GM12873 (cell line): ENCODE measurements around the gene TRABD2B.

Source experiments
- CTCF ChIP-seq: IDR thresholded peaks from 2 replicates; pipeline ENCODE4 v1.5.1; 2012; ENCODE audit warnings: low read depth, mild to moderate bottlenecking, moderate library complexity, low read length, control low read depth; ENCODE audit not compliant: insufficient read depth; ENCODE audit errors: missing control alignments

Gene TRABD2B

GRCh38 chr1:47808612-47809011, 188.6 kb downstream of the TRABD2B start:
- no peak for TF ChIP-seq CTCF

DNA sequence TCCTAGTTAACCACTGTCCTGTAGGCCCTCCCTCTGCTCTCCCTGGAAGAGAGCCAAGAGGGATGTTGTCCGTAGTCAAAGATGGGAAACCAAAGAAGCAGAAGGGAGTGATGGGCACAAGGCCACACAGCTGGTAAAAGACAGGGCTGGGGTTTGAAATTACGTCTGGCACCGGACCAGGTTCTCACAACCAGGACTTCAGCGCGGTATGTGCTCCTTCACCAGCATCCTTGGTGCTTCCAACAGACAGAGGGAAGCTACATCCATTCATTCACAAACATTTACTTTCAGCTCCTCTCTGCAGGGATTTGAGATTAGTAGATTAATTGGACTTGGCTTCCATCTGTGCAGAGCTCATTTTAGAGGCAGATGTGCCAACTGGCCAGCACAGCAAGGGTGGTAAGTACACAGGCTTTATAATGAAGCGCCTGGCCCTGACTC, 191.2 kb downstream of the TRABD2B start:
- TF ChIP-seq CTCF: no peak

DNA sequence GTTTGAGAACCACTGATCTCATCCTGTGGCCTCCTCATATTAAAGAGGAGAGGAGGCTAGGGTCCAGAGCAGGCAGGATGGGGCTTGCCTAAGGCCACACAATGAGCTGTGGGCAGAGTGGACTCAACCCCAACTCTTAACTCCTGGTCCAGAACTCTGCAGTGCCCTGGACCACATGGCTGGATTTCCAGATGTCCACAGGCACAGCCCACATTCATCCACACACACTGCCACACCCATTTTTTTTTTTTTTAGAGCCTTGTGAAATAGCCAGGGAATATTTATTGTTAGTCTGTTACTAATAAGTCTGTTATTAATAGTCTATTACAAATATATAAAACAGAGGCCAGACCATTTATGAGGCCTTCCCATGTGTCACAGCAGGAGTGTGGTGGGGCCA, 192.2 kb downstream of the TRABD2B start:
- no peak for TF ChIP-seq CTCF

DNA sequence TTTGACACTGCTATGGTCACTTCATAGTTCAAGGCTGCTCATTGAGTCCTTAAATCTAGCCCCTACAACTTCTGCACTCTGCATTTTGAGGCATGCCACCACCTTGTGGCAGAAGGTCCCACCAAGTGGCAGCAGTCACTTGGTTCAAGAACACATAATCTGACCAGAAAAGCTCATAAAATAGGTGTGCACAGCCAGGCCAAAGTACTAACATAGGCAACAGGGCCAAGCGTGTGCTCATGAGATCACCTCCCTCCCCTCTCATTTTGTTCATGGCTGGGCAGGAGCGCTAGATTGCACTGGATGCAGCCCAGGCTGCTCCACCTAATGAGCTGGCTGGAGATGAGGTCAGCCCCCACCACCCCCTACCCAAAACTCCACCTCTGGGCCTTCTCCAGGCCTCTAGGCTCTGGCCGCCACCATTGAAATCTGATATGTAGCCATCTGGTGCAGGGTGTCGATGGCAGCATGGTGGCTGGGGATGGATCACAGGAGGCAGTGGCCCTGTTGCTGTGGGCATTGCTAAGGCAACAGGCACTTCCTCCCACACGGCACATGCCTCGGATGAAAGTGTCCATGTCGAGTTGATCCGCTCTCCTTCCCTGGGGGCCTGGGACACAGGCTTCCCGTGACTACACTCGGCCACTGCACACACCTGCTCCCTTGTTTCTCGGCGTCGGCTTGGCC, 193.2 kb downstream of the TRABD2B start:
- TF ChIP-seq CTCF: no peak

DNA sequence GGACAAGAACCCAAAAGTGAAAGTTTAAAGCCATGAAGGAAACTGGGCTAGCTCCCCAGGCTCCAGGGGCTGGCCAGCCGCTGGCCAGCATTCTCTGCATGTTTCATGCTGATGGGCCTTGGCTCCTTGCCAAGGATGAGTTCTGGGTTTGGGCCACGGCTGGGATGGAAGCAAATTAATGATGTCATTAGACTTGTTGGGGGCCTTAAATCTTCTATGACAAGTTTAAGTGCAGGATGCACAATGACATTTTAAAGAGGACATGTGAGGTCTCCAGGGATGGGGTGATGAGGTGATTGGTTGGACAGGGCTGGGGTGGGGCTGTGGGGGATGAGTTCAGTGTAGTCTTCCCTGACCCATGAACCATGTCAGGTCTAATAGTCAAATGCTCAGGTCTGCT, 199.6 kb downstream of the TRABD2B start:
- TF ChIP-seq CTCF: no peak

- TF ChIP-seq CTCF: no peak
These were observed 200.6 kb downstream of the TRABD2B start for GRCh38 chr1:47796626-47797025.

GRCh38 chr1:47795102-47795501, 202.1 kb downstream of the TRABD2B start:
- no peak for TF ChIP-seq CTCF
